GM23338 (cell line): ENCODE results near the gene CAMTA1. TPM values are rescaled to one million over a fixed set of nuclear protein-coding genes. Genes with fewer than 3 reads are reported as not detected.

Source experiments
- ATAC-seq: fragments of 200-7000 bp; cut with Tn5 transposase; 3 replicates; pipeline ENCODE4 v1.9.1; 2020
- DNase-seq: peaks from one replicate; pipeline ENCODE4 v3.0.0-alpha.2; 2015; ENCODE audit warnings: low spot score
- H2AFZ ChIP-seq: fragments of 200-600 bp; sonication (generic); 2 replicates; pipeline ENCODE4 v1.8.0; 2016; ENCODE audit warnings: antibody characterized with exemption, mild to moderate bottlenecking, moderate library complexity
- H3F3A ChIP-seq: fragments of 200-600 bp; sonication (generic); replicated peaks from 2 replicates; pipeline ENCODE4 v1.8.0; 2017; ENCODE audit warnings: antibody characterized with exemption, mixed run types, low read depth
- H3K27ac ChIP-seq: fragments of 200-600 bp; sonication (generic); 2 replicates; pipeline ENCODE4 v1.6.1; 2016; ENCODE audit warnings: low read depth
- H3K27me3 ChIP-seq: fragments of 200-600 bp; sonication (generic); 2 replicates; pipeline ENCODE4 v1.8.0; 2016; ENCODE audit warnings: mild to moderate bottlenecking, mixed run types, moderate library complexity; ENCODE audit not compliant: insufficient read depth
- H3K36me3 ChIP-seq: fragments of 200-600 bp; sonication (generic); 2 replicates; pipeline ENCODE4 v1.8.0; 2016; ENCODE audit warnings: mild to moderate bottlenecking; ENCODE audit not compliant: insufficient read depth
- H3K4me1 ChIP-seq: fragments of 200-600 bp; sonication (generic); 2 replicates; pipeline ENCODE4 v1.8.0; 2016; ENCODE audit warnings: mild to moderate bottlenecking, moderate library complexity; ENCODE audit not compliant: insufficient read depth
- H3K4me2 ChIP-seq: fragments of 200-600 bp; sonication (generic); 2 replicates; pipeline ENCODE4 v1.7.1; 2017; ENCODE audit warnings: mixed run types
- H3K4me3 ChIP-seq: fragments of 200-600 bp; sonication (generic); 2 replicates; pipeline ENCODE4 v1.6.1; 2016; ENCODE audit warnings: mixed run types
- H3K79me2 ChIP-seq: fragments of 200-600 bp; sonication (generic); replicated peaks from 2 replicates; pipeline ENCODE4 v1.8.0; 2017; ENCODE audit warnings: mild to moderate bottlenecking; ENCODE audit not compliant: insufficient read depth
- H3K9me2 ChIP-seq: fragments of 200-600 bp; sonication (generic); 2 replicates; pipeline ENCODE4 v1.8.0; 2017; ENCODE audit not compliant: insufficient read depth
- H4K20me1 ChIP-seq: fragments of 200-600 bp; sonication (generic); replicated peaks from 2 replicates; pipeline ENCODE4 v1.8.0; 2017; ENCODE audit warnings: mild to moderate bottlenecking; ENCODE audit not compliant: insufficient read depth
- H3K27ac Mint-ChIP-seq: 2 replicates; pipeline ENCODE4 v1.8.0; 2020; ENCODE audit warnings: inconsistent platforms, mild to moderate bottlenecking, moderate library complexity, mixed read lengths
- H3K27me3 Mint-ChIP-seq: 3 replicates; pipeline ENCODE4 v1.8.0; 2022; ENCODE audit warnings: low read depth, mild to moderate bottlenecking, moderate library complexity, mixed read lengths, inconsistent platforms; ENCODE audit not compliant: insufficient read depth, poor library complexity
- H3K36me3 Mint-ChIP-seq: 3 replicates; pipeline ENCODE4 v1.8.0; 2021; ENCODE audit warnings: low read depth, mild to moderate bottlenecking, inconsistent platforms, moderate library complexity, mixed read lengths
- H3K4me1 Mint-ChIP-seq: 3 replicates; pipeline ENCODE4 v1.8.0; 2020; ENCODE audit warnings: mild to moderate bottlenecking, inconsistent platforms, mixed read lengths
- H3K4me3 Mint-ChIP-seq: 3 replicates; pipeline ENCODE4 v1.8.0; 2021; ENCODE audit warnings: moderate library complexity, mild to moderate bottlenecking, inconsistent platforms, mixed read lengths
- H3K9me3 Mint-ChIP-seq: 3 replicates; pipeline ENCODE4 v1.8.0; 2020; ENCODE audit warnings: moderate library complexity, mild to moderate bottlenecking, inconsistent platforms, mixed read lengths
- CREB1 ChIP-seq: fragments of 250-450 bp; sonication (Bioruptor Pico); IDR thresholded peaks from 2 replicates; pipeline ENCODE4 v1.5.0; 2020; ENCODE audit warnings: low read depth, mild to moderate bottlenecking, moderate library complexity
- CTCF ChIP-seq, 2 experiments: fragments of 200-600 bp in 1 of 2; sonication (generic) in 1 of 2; conservative IDR thresholded peaks; 2 replicates each; pipeline versions ENCODE4 v1.5.1 to v1.6.1; 2016 to 2017; ENCODE audit warnings: antibody characterized with exemption in 2 of 2, low read depth in 2 of 2, mild to moderate bottlenecking in 2 of 2, moderate library complexity in 1 of 2
- ETS1 ChIP-seq: IDR thresholded peaks from 2 replicates; pipeline ENCODE4 v1.6.1; 2016; ENCODE audit warnings: antibody characterized with exemption
- EZH2 ChIP-seq: fragments of 200-600 bp; sonication (generic); IDR thresholded peaks from one replicate; pipeline ENCODE4 v1.8.0; 2017; ENCODE audit warnings: antibody characterized with exemption, mild to moderate bottlenecking, low read depth; ENCODE audit not compliant: unreplicated experiment
- EZH2phosphoT487 ChIP-seq: fragments of 200-600 bp; sonication (generic); IDR thresholded peaks from one replicate; pipeline ENCODE4 v1.8.1; 2018; ENCODE audit warnings: antibody characterized with exemption; ENCODE audit not compliant: unreplicated experiment
- JUNB ChIP-seq: IDR thresholded peaks from one replicate; pipeline ENCODE4 v1.6.1; 2016; ENCODE audit warnings: antibody characterized with exemption; ENCODE audit not compliant: unreplicated experiment
- NANOG ChIP-seq: IDR thresholded peaks from 2 replicates; pipeline ENCODE4 v1.6.1; 2016; ENCODE audit warnings: antibody characterized with exemption, borderline replicate concordance
- POLR2AphosphoS5 ChIP-seq: IDR thresholded peaks from 2 replicates; pipeline ENCODE4 v1.6.1; 2016; ENCODE audit warnings: antibody characterized with exemption, low read depth
- REST ChIP-seq: IDR thresholded peaks from one replicate; pipeline ENCODE4 v1.6.1; 2018; ENCODE audit warnings: antibody characterized with exemption; ENCODE audit not compliant: unreplicated experiment
- STAT1 ChIP-seq: IDR thresholded peaks from one replicate; pipeline ENCODE4 v1.6.1; 2016; ENCODE audit warnings: antibody characterized with exemption; ENCODE audit not compliant: unreplicated experiment
- ZNF114 ChIP-seq: fragments of 250-450 bp; sonication (Bioruptor Pico); IDR thresholded peaks from 2 replicates; pipeline ENCODE4 v1.5.0; 2020; ENCODE audit warnings: mild to moderate bottlenecking, moderate library complexity
- ZNF331 ChIP-seq: fragments of 250-450 bp; sonication (Bioruptor Pico); IDR thresholded peaks from 2 replicates; pipeline ENCODE4 v1.5.0; 2020; ENCODE audit warnings: low read depth, mild to moderate bottlenecking, moderate library complexity
- ZNF462 ChIP-seq: fragments of 250-450 bp; sonication (Bioruptor Pico); IDR thresholded peaks from 2 replicates; pipeline ENCODE4 v1.5.0; 2020; ENCODE audit warnings: mild to moderate bottlenecking, moderate library complexity
- polyA plus RNA-seq: library from polyadenylated mRNA; unstranded; fragments of >200 nt; fragmentation: Nextera tagmentation; extraction: Ambion mirVana; gene quantifications from 2 replicates; pipeline ENCODE4 v1.2.1, GENCODE V29; 2016
- total RNA-seq: library from RNA; depleted of rRNA; stranded (reverse); fragments of >200 nt; shearing (Covaris generic); gene quantifications from 2 replicates; pipeline ENCODE4 v1.2.3, GENCODE V29; 2014

The CAMTA1 gene
- total and polyA plus RNA-seq, 2 experiments from 2014 or later = 115 to 519 TPM

- Histone ChIP-seq H3K27ac (no peak overlapping the region), H3K79me2 (no peaks in the 10 kb centered on the region), H3K4me2 (no peak overlapping the region), H4K20me1 (no peaks in the 10 kb centered on the region), H3K4me3 (no peak overlapping the region), H3K4me1 (peaks cover 16% of the 10 kb centered on the region), H2AFZ (no peak overlapping the region), H3K36me3 (no peaks in the 10 kb centered on the region), H3F3A (no peaks in the 10 kb centered on the region), H3K9me2 (no peaks in the 10 kb centered on the region; the same call in 1 of the 2 replicates), H3K27me3 (no peaks in the 10 kb centered on the region)
- Mint-ChIP-seq H3K4me1 (peaks cover 15% of the 10 kb centered on the region), H3K27ac (no peak overlapping the region), H3K36me3 (peaks cover 16% of the 10 kb centered on the region), H3K27me3 (peaks cover 6% of the 10 kb centered on the region), H3K9me3 (peaks cover 27% of the 10 kb centered on the region), H3K4me3 (no peak overlapping the region)
- no peak for DNase-seq
- ATAC-seq = no peak
- TF ChIP-seq ZNF331 (CRISPR knock-in tag) (no peak), EZH2 (no peak), CTCF (conservative IDR thresholded peaks at IDR 0.05; ENCODE audit: low read depth in 2 of 2) (no peak), REST (no peak), ZNF114 (CRISPR knock-in tag) (no peak), ETS1 (no peak), POLR2AphosphoS5 (no peak), JUNB (no peak), ZNF462 (CRISPR knock-in tag) (no peak), EZH2phosphoT487 (no peak), CREB1 (no peak), STAT1 (no peak), NANOG (no peak)
Observed at GRCh38 chr1:7116001-7116400, 330.7 kb downstream of the CAMTA1 start.
